C4-2B (cell line): ENCODE measurements around the gene STOML2.

Experiments used
- CTCF ChIP-seq: fragments of 450-650 bp; conservative IDR thresholded peaks from 2 replicates; pipeline ENCODE4 v1.5.1; 2017; ENCODE audit warnings: mild to moderate bottlenecking
- ZFX ChIP-seq: fragments of 450-650 bp; IDR thresholded peaks from 2 replicates; pipeline ENCODE4 v1.6.1; 2017

- TF ChIP-seq CTCF, result no peak
- no peak for TF ChIP-seq ZFX
Measured at GRCh38 chr9:35112257-35113020, 9.5 kb upstream of the STOML2 start.
